AG10803 (cell line): ENCODE results near the gene HDGFL2.

Experiments used
- DNase-seq: peaks from one replicate; pipeline ENCODE4 v3.0.0; 2010; ENCODE audit warnings: low read depth
- H3K4me3 ChIP-seq: 2 replicates; pipeline ENCODE4 v1.5.1; 2011; ENCODE audit warnings: mild to moderate bottlenecking, low read length, control low read depth
- TF ChIP-seq, protein P1 (sequence below): conservative IDR thresholded peaks from 2 replicates; pipeline ENCODE4 v1.5.1; 2011; ENCODE audit warnings: mild to moderate bottlenecking, low read length, control low read depth, inconsistent platforms

Gene HDGFL2

DNA sequence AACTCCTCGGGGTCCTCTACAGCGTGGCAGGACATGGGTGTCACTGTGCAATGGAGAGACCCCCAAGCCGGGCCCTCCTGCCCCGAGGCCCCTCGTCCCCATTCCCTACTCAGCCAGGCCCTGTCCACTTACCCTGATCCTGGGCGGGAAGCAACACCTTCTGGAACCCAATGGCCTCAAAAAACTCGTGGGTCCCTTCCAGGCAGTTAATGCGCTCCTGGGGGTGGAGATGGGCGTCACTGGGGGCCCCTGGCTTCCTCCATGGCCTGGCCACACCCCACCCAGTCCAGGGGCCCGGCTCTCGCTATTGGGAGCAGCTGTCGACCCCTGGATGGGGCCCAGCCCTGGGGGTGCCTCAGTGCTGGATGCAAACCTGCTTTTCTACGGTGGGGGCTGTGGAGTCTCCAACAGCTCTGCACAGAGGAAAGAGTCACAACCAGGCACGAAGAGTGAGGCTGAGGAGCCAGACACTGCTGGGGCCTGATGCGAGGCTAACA is 25.3 kb upstream of the HDGFL2 start:
- DNase-seq = no peak

DNA sequence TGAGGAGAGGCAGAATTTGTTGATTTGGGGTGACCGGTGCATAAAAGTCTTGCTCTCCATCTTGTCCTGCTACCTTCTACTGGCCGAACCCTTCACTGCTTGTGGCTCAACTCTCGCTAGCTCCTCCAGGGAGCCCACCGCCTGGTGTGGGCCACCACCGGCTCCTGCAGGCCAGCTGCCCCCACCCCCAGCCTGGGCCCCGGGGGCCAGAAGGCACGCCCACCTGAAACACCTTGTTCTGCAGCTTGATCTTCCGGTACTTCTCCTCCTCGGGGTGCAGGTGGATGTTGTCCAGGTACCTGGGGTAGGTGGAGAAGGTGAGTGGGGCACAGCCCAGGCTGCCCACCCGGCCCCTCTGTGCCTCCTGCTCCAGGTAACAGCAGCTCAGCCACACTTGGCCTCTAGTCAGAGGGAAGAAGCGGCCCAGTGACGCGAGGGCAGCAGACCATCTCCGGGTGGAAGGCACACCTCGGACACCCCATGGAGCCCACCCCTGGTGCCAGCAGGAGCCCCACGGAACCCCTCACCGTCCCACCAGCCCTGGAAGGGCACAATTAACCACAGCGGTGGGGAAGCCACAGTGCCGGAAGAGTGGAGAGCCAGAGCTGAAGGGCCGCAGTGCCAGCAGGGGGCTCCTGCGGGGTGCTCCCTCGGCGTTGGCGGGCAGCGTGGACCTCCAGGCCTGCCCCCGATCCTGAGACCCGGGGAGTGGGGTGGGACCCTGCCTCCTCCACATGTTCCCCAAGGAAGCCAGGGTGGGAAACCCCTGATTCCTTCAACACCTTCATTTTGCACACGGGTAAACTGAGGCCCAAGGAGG is 24.6 kb upstream of the HDGFL2 start:
- TF ChIP-seq, protein P1, sequence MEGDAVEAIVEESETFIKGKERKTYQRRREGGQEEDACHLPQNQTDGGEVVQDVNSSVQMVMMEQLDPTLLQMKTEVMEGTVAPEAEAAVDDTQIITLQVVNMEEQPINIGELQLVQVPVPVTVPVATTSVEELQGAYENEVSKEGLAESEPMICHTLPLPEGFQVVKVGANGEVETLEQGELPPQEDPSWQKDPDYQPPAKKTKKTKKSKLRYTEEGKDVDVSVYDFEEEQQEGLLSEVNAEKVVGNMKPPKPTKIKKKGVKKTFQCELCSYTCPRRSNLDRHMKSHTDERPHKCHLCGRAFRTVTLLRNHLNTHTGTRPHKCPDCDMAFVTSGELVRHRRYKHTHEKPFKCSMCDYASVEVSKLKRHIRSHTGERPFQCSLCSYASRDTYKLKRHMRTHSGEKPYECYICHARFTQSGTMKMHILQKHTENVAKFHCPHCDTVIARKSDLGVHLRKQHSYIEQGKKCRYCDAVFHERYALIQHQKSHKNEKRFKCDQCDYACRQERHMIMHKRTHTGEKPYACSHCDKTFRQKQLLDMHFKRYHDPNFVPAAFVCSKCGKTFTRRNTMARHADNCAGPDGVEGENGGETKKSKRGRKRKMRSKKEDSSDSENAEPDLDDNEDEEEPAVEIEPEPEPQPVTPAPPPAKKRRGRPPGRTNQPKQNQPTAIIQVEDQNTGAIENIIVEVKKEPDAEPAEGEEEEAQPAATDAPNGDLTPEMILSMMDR = no peak
- DNase-seq = no peak
- no peak overlapping the region for H3K4me3 ChIP-seq

More for the DNA sequence above, 25.3 kb upstream of the HDGFL2 start:
- TF ChIP-seq, protein P1 = no peak
- H3K4me3 ChIP-seq = no peak overlapping the region

DNA sequence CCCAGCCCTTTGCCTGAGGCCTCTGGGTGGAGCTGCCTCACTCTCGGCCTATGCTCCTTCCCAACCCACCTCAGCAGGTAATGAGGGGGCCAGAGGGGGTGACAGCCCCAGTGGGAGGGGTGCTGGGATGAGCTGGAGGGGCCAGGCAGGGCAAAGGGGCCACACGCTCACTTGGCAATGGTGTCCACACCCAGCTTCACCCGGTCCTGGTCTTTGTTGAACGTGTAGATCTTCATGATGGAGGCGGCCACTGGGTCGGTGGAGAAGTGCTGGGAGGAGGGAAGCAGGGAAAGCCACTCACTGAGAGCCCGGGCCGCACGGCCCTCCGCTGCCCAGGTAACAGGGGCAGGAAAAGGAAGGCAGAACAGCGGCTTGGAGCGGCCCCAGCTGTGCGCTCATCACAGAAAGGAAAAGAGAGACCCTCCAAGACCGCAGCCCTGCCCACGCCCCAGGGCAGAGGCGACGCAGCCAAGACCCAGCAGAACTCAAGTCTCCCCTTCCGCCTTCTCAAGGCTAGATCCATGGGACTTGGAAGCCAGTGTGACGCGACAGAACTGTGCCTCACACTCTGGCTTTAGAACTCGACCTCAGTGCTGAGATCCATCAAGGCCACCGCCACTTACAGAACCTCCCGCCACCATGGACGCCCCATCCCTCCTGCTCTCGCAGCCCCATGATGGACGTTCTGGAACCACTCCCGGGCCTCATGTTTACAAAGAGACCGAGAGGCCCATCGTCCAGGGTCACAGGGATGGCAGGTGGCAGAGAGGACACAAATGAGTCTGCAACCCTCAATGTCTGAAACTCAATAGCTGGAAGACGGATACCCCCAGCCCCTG is 23.7 kb upstream of the HDGFL2 start:
- H3K4me3 ChIP-seq = no peak overlapping the region
- no peak for DNase-seq
- TF ChIP-seq, protein P1 = no peak

DNA sequence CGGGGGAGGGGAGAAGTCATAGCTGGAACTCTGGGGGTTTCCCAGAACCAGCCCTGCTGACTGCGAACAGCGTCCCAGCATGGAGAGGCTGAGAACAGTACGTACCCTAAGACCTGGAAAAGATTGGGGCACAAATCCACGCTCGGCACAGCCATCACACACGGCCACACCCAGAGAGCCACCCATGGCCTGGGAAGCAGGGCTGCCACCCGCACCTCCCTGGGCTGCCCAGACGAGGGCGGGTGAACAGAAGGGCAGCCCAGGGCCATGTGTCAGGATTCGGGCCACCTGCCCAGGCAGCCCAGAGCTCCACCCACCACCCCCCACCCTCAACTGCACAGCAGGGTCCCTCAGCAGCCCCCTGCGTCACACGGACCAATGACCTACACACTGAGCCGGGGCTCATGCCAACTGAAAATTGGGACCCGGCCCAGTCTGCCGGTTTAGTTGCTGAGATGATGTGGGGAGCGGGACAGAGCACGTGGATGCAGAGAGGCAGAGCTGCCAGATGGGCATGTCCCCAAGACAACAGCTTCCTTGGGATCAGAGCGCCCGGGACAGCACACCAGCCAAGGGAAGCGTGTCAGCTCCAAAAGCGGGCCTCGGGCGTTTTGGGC is 23.0 kb upstream of the HDGFL2 start:
- H3K4me3 ChIP-seq = no peak overlapping the region
- TF ChIP-seq, protein P1 = no peak
- DNase-seq = no peak

DNA sequence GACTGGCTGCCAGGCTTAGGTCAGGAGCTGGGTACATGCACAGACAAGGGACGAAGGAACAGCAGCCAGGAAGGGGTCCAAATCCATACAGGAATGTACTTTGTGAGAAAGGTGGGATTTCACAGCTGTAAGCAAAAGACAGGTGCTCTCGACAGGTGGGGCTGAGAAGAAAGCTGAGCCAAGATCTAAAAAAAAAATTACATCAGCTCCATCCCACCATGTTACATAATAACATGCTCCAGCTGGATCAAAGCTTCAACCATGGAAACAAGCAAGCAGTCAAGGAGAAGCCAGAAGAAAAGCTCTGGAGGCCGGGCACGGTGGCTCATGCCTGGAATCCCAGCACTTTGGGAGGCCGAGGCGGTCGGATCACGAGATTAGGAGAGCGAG is 22.5 kb upstream of the HDGFL2 start:
- no peak overlapping the region for H3K4me3 ChIP-seq
- DNase-seq = no peak
- TF ChIP-seq, protein P1 = no peak

DNA sequence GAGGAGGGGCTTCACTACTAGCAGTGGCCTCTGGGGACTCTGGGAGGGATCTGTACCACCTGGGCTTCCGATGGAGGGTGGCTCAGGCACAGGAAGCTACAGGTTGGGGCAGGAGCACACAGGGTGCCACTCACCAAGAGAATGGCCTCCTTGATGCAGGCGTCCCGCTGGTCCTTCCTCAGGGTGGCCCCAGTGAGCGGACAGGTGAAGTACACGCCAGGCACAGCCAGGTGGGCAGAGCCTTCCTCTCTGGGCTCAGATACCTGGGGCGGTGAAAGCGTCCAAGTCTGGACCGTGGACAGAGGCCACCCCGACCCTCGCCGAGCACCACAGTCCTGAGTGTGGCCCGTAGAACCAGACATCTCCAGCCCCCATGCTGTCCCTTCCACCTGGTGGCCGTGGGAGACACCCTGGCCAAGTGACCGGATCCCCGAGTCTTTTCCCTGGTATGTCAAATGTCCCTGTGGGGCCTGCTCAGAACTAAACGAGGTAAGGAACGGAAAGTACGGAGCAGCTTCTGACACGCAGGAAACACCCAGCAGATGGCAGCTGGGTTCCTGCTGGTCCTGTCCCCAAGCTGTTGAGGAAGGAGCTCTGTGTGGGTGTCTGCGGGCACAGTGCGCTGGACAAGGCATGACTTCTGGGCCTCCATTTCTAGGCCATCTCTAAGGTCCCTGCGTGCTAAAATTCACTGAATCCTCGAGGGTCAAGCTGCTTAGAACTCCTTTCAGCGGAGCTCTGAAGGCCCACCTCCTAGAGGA is 19.7 kb upstream of the HDGFL2 start:
- DNase-seq = no peak
- no peak overlapping the region for H3K4me3 ChIP-seq
- TF ChIP-seq, protein P1 = no peak
